ENCODE data around the gene EIF4EBP2.

GRCh38 chr10:70441161-70441894, 37.4 kb downstream of the EIF4EBP2 start, which contains the start of gene NODAL:
- TF ChIP-seq CTCF (IDR thresholded peaks at IDR 0.05; ENCODE audit: poor library complexity) (no peak), EZH2 (IDR thresholded peaks at IDR 0.05; ENCODE audit: borderline replicate concordance) (peak; percentile 38), EZH2phosphoT487 (IDR thresholded peaks at IDR 0.05; ENCODE audit: low read depth, severe bottlenecking, unreplicated experiment) (peak; percentile 56)
